IMR-90 (cell line): ENCODE results near the gene NT5C3A. TPM values are rescaled to one million over a fixed set of nuclear protein-coding genes. Genes with fewer than 3 reads are reported as not detected.

ENCODE experiments used
- ATAC-seq: fragments of 200-7000 bp; cut with Tn5 transposase; 2 replicates; pipeline ENCODE4 v1.9.1; 2020; ENCODE audit warnings: low read depth, mild to moderate bottlenecking, moderate library complexity
- BruUV-seq: library from RNA; stranded (reverse); fragments of 400-500 nt; replicated peaks from 2 replicates; lab custom pipeline; 2021; lab: Mats Ljungman, UMichigan
- CTCF ChIA-PET: fragments of 300-600 bp; formaldehyde crosslinking; extraction: SDS; loops from one replicate; lab custom pipeline; 2021; ENCODE audit warnings: antibody characterized with exemption; lab: Yijun Ruan, JAX
- POLR2A ChIA-PET: fragments of 300-600 bp; sonication (Branson Sonifier 250); formaldehyde crosslinking; loops from one replicate; lab custom pipeline; 2022; ENCODE audit warnings: antibody characterized with exemption; ENCODE audit not compliant: unreplicated experiment; lab: Charles Lee
- DNase-seq: peaks from one replicate; pipeline ENCODE4 v3.0.0; 2013
- H2AFZ ChIP-seq: replicated peaks from 2 replicates; pipeline ENCODE3; 2013; ENCODE audit warnings: low read length, mild to moderate bottlenecking; ENCODE audit not compliant: poor library complexity
- H2AK5ac ChIP-seq: 2 replicates; pipeline ENCODE4 v1.6.1; 2013; ENCODE audit warnings: low read depth, low read length, inconsistent platforms
- H2AK9ac ChIP-seq: replicated peaks from 2 replicates; pipeline ENCODE3; 2013; ENCODE audit warnings: mild to moderate bottlenecking, low read depth, low read length, moderate library complexity; ENCODE audit not compliant: poor library complexity
- H2BK120ac ChIP-seq: 2 replicates; pipeline ENCODE4 v1.6.1; 2013; ENCODE audit warnings: low read depth, low read length, inconsistent platforms
- H2BK15ac ChIP-seq: 3 replicates; pipeline ENCODE4 v1.6.1; 2013; ENCODE audit warnings: low read depth, low read length, inconsistent platforms
- H2BK20ac ChIP-seq: 2 replicates; pipeline ENCODE4 v1.6.1; 2013; ENCODE audit warnings: low read depth, mild to moderate bottlenecking, inconsistent platforms, low read length, moderate library complexity
- H2BK5ac ChIP-seq: 2 replicates; pipeline ENCODE4 v1.6.1; 2013; ENCODE audit warnings: mild to moderate bottlenecking, low read depth, low read length, inconsistent platforms; ENCODE audit not compliant: poor library complexity, severe bottlenecking
- H3K14ac ChIP-seq: replicated peaks from 2 replicates; pipeline ENCODE4 v1.6.1; 2013; ENCODE audit warnings: low read depth, low read length, inconsistent platforms
- H3K18ac ChIP-seq: 2 replicates; pipeline ENCODE4 v1.6.1; 2013; ENCODE audit warnings: low read depth, low read length, control low read depth
- H3K23ac ChIP-seq: 2 replicates; pipeline ENCODE4 v1.6.1; 2013; ENCODE audit warnings: low read depth, low read length, inconsistent platforms
- H3K27ac ChIP-seq: 2 replicates; pipeline ENCODE4 v1.5.1; 2013; ENCODE audit warnings: mild to moderate bottlenecking, control low read depth, low read length; ENCODE audit not compliant: insufficient read depth
- H3K27me3 ChIP-seq: 2 replicates; pipeline ENCODE4 v1.6.1; 2013; ENCODE audit warnings: low read length; ENCODE audit not compliant: control insufficient read depth, insufficient read depth
- H3K36me3 ChIP-seq: 2 replicates; pipeline ENCODE4 v1.6.1; 2013; ENCODE audit warnings: low read length, mixed read lengths; ENCODE audit not compliant: control insufficient read depth, insufficient read depth
- H3K4ac ChIP-seq: 2 replicates; pipeline ENCODE4 v1.6.1; 2013; ENCODE audit warnings: low read depth, low read length, inconsistent platforms
- H3K4me1 ChIP-seq: 2 replicates; pipeline ENCODE4 v1.6.1; 2013; ENCODE audit warnings: low read length, mixed read lengths; ENCODE audit not compliant: control insufficient read depth, insufficient read depth
- H3K4me2 ChIP-seq: 2 replicates; pipeline ENCODE4 v1.6.1; 2013; ENCODE audit warnings: low read depth, mild to moderate bottlenecking, control low read depth, low read length, moderate library complexity
- H3K4me3 ChIP-seq: 2 replicates; pipeline ENCODE4 v1.5.1; 2013; ENCODE audit warnings: low read depth, mild to moderate bottlenecking, control low read depth, low read length, moderate library complexity; ENCODE audit not compliant: insufficient read depth
- H3K56ac ChIP-seq: 2 replicates; pipeline ENCODE4 v1.6.1; 2013; ENCODE audit warnings: low read length, inconsistent platforms; ENCODE audit not compliant: insufficient read depth; ENCODE audit errors: extremely low read depth
- H3K79me1 ChIP-seq, 2 experiments: 2 replicates each; pipeline ENCODE4 v1.6.1; 2013; ENCODE audit warnings: low read length in 2 of 2, inconsistent platforms in 1 of 2, low read depth in 1 of 2
- H3K9ac ChIP-seq: 2 replicates; pipeline ENCODE4 v1.6.1; 2013; ENCODE audit warnings: low read depth, low read length, control low read depth
- H3K9me1 ChIP-seq: 2 replicates; pipeline ENCODE4 v1.6.1; 2013; ENCODE audit warnings: low read length, inconsistent platforms; ENCODE audit not compliant: insufficient read depth
- H3K9me3 ChIP-seq: 2 replicates; pipeline ENCODE4 v1.6.1; 2013; ENCODE audit warnings: low read length; ENCODE audit not compliant: control insufficient read depth, insufficient read depth
- H4K20me1 ChIP-seq: 2 replicates; pipeline ENCODE4 v1.6.1; 2013; ENCODE audit warnings: low read length, inconsistent platforms; ENCODE audit not compliant: insufficient read depth
- H4K5ac ChIP-seq: 2 replicates; pipeline ENCODE4 v1.6.1; 2013; ENCODE audit warnings: mild to moderate bottlenecking, low read depth, low read length, control low read depth
- H4K8ac ChIP-seq, 2 experiments: 2 replicates each; pipeline ENCODE4 v1.6.1; 2013; ENCODE audit warnings: low read depth in 2 of 2, low read length in 2 of 2, control low read depth in 1 of 2, inconsistent platforms in 1 of 2
- H4K91ac ChIP-seq: 2 replicates; pipeline ENCODE4 v1.6.1; 2013; ENCODE audit warnings: low read depth, low read length, inconsistent platforms; ENCODE audit not compliant: insufficient read depth
- BHLHE40 ChIP-seq: fragments of 150-350 bp; IDR thresholded peaks from 2 replicates; pipeline ENCODE4 v1.6.1; 2016; ENCODE audit warnings: mild to moderate bottlenecking, low read depth, low read length
- CEBPB ChIP-seq: IDR thresholded peaks from 2 replicates; pipeline ENCODE4 v1.6.1; 2012; ENCODE audit warnings: low read depth, low read length, improper control_type of control experiment
- CHD1 ChIP-seq: IDR thresholded peaks from 2 replicates; pipeline ENCODE4 v1.6.1; 2012; ENCODE audit warnings: low read depth, low read length, improper control_type of control experiment
- FOS ChIP-seq: fragments of 150-350 bp; IDR thresholded peaks from 2 replicates; pipeline ENCODE4 v1.6.1; 2016; ENCODE audit warnings: low read depth, low read length
- MAFK ChIP-seq: IDR thresholded peaks from 2 replicates; pipeline ENCODE4 v1.6.1; 2012; ENCODE audit warnings: low read depth, low read length, improper control_type of control experiment
- MAZ ChIP-seq: IDR thresholded peaks from 2 replicates; pipeline ENCODE4 v1.6.1; 2012; ENCODE audit warnings: low read depth, mild to moderate bottlenecking, low read length, improper control_type of control experiment, moderate library complexity, borderline replicate concordance
- MXI1 ChIP-seq: IDR thresholded peaks from 2 replicates; pipeline ENCODE4 v1.6.1; 2012; ENCODE audit warnings: low read depth, mild to moderate bottlenecking, low read length, moderate library complexity, borderline replicate concordance
- NFE2L2 ChIP-seq: fragments of 150-350 bp; IDR thresholded peaks from 2 replicates; pipeline ENCODE4 v1.6.1; 2016; ENCODE audit warnings: low read depth, mild to moderate bottlenecking, low read length
- POLR2A ChIP-seq: IDR thresholded peaks from 2 replicates; pipeline ENCODE4 v1.6.1; 2012; ENCODE audit warnings: mild to moderate bottlenecking, low read depth, low read length
- RAD21 ChIP-seq: IDR thresholded peaks from 2 replicates; pipeline ENCODE4 v1.6.1; 2012; ENCODE audit warnings: low read length, improper control_type of control experiment
- RCOR1 ChIP-seq: IDR thresholded peaks from 2 replicates; pipeline ENCODE4 v1.6.1; 2012; ENCODE audit warnings: mild to moderate bottlenecking, low read length, improper control_type of control experiment; ENCODE audit not compliant: insufficient replicate concordance
- RFX5 ChIP-seq: IDR thresholded peaks from 2 replicates; pipeline ENCODE4 v1.8.0; 2012; ENCODE audit warnings: low read depth, mild to moderate bottlenecking, low read length, moderate library complexity
- SMC3 ChIP-seq: fragments of 150-350 bp; IDR thresholded peaks from 2 replicates; pipeline ENCODE4 v1.6.1; 2016; ENCODE audit warnings: low read depth, mild to moderate bottlenecking, antibody characterized with exemption, low read length, moderate library complexity
- WGBS, 2 experiments: methylation state at CpG; one replicate each; pipeline versions ENCODE4 v1.1.5 to v1.1.7; 2013; ENCODE audit warnings: missing lambda C conversion rate in 2 of 2; ENCODE audit not compliant: insufficient read length in 1 of 2; ENCODE audit errors: extremely low coverage in 2 of 2; 5-methylcytosine and 5-hydroxymethylcytosine counted together
- dilution Hi-C: fragments of 300-500 bp; cut with HindIII; formaldehyde crosslinking; loops from one replicate; pipeline ENCODE4 v1.14.3; 2018; ENCODE audit warnings: low sequenced_read_pairs; ENCODE audit not compliant: unreplicated experiment
- in situ Hi-C: fragments of 300-500 bp; cut with MboI; formaldehyde crosslinking; loops from 3 replicates; pipeline ENCODE4 v1.14.3; 2019; ENCODE audit warnings: low sequenced_read_pairs, inconsistent platforms, mixed read lengths
- intact Hi-C: fragments of 100-400 bp; cut with micrococcal nuclease; formaldehyde crosslinking; loops from 2 replicates; pipeline ENCODE4 v1.10.0; 2022
- polyA plus RNA-seq, 3 experiments: library from polyadenylated mRNA; depleted of rRNA; stranded (reverse); fragments of >200 nt; gene quantifications; 2 replicates each; pipeline ENCODE4 v1.2.3, GENCODE V29; 2012; ENCODE audit warnings: low replicate concordance in 1 of 3
- total RNA-seq: library from RNA; depleted of rRNA; stranded (reverse); fragments of >200 nt; gene quantifications from 2 replicates; pipeline ENCODE4 v1.2.3, GENCODE V29; 2012
- TF ChIP-seq, protein P1 (sequence below): fragments of 150-350 bp; IDR thresholded peaks from 2 replicates; pipeline ENCODE4 v1.6.1; 2017; ENCODE audit warnings: mild to moderate bottlenecking, antibody characterized with exemption, low read length, low read depth
- TF ChIP-seq, protein P2 (sequence below): conservative IDR thresholded peaks from 2 replicates; pipeline ENCODE4 v1.5.1; 2012; ENCODE audit warnings: mild to moderate bottlenecking, low read depth, low read length, improper control_type of control experiment

The NT5C3A gene
- total and polyA plus RNA-seq, 2 of the 4 experiments (the other 2 are of a cell fraction), result 11.3 to 12.2 TPM

DNA sequence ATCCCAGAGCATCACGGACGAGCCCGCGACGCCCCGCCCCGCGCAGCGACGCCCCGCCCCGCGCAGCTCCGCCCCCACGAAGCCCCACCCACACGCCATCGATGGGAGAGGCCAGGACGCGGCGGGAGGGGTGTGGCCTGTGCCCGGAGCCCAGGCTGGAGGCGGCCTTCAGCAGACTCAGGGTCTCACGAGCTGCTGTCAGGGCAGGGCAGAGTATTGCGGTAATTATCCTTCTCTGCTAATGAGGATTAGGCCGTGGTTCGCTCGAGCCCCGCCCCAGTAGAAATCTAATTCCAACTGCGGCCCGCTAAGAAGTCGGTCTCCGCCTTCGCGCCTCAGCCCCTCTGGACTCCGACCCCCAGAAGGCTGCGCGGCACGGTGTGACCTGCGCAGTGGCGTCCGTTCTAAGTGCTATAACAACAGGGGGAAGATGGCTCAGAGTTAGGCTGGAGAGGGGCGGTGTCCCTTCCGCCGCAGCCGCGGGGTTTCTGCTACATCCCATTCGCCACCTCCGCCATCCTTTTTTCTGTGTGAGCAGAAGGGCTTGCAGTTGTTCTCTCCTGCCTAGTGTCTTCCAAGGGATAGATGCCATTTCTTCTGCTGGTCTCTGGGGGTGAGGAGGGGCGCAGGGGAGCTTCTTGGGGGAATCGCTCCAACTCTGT is 337 bp upstream of the NT5C3A start:
- peak overlapping the region; percentile 91 for H2BK120ac ChIP-seq
- peak overlapping the region; percentile 97 for H3K27ac ChIP-seq
- H2AFZ ChIP-seq, result peak overlapping the region; percentile 95
- peak overlapping the region; percentile 97 for H2BK5ac ChIP-seq
- peaks cover 8 to 32% of the 10 kb centered on the region in 2 experiments; a peak in 3 of 4 replicates for H3K79me1 ChIP-seq
- peak overlapping the region; percentile 97 for H3K4ac ChIP-seq
- peak; percentile 93 for DNase-seq
- peak overlapping the region; percentile 77 for H3K4me2 ChIP-seq
- BruUV-seq, result no TSS peak
- H3K9ac ChIP-seq, result peak overlapping the region; percentile 97
- peak overlapping the region; percentile 72 for H3K4me3 ChIP-seq
- H3K9me1 ChIP-seq, result no peaks in the 10 kb centered on the region
- H3K9me3 ChIP-seq, result no peaks in the 10 kb centered on the region
- H4K20me1 ChIP-seq, result peaks cover 16% of the 10 kb centered on the region; the same call in 1 of the 2 replicates
- peak overlapping the region; percentile 97 for H3K56ac ChIP-seq
- H3K36me3 ChIP-seq, result no peaks in the 10 kb centered on the region; the same call in 1 of the 2 replicates
- intact Hi-C loops (loop anchor here (5.0 kb wide), 1 partner anchor 171 kb away; the partner anchor contains the start of gene KBTBD2), dilution Hi-C loops (no loop called here), in situ Hi-C loops (no loop called here)
- peak; percentile 98 for ATAC-seq
- CTCF ChIA-PET, result interaction anchor here (1.0 kb wide), 2 partner anchors 13 to 46 kb away, joined by 3 read pairs; partner anchors contain the start of gene RP9
- H2BK15ac ChIP-seq, result peak overlapping the region; percentile 88; the same call in 1 of the 3 replicates
- peak overlapping the region; percentile 16; the same call in 1 of the 2 replicates for H2BK20ac ChIP-seq
- H4K91ac ChIP-seq, result peak overlapping the region; percentile 90
- peak overlapping the region; percentile 94 for H3K18ac ChIP-seq
- H2AK9ac ChIP-seq, result peak overlapping the region; percentile 93
- peak overlapping the region; percentile 82 for H3K23ac ChIP-seq
- H4K5ac ChIP-seq, result peak overlapping the region; percentile 93
- WGBS, 2 experiments, result no CpG with 5 or more reads among the region's 50 CpGs
- no peaks in the 10 kb centered on the region for H3K27me3 ChIP-seq
- peak overlapping the region; percentile 86 to 98 for H4K8ac ChIP-seq
- peak overlapping the region; percentile 97 for H3K14ac ChIP-seq
- POLR2A ChIA-PET, result interaction anchor here (1.3 kb wide), 1 partner anchor 10 kb away, joined by 3 read pairs; no protein-coding TSS in a partner anchor
- no peaks in the 10 kb centered on the region for H3K4me1 ChIP-seq
- peak overlapping the region; percentile 48; the same call in 1 of the 2 replicates for H2AK5ac ChIP-seq
- peak; percentile 60; the same call in 1 of the 2 replicates for TF ChIP-seq POLR2A
- TF ChIP-seq BHLHE40, result no peak
- TF ChIP-seq MAZ, result peak; percentile 11; the same call in 1 of the 2 replicates
- TF ChIP-seq MAFK, result no peak
- no peak for TF ChIP-seq RFX5
- TF ChIP-seq NFE2L2, result no peak
- TF ChIP-seq RCOR1, result no peak
- no peak for TF ChIP-seq RAD21
- no peak for TF ChIP-seq CEBPB
- TF ChIP-seq FOS, result no peak
- TF ChIP-seq MXI1, result no peak
- TF ChIP-seq, protein P1, sequence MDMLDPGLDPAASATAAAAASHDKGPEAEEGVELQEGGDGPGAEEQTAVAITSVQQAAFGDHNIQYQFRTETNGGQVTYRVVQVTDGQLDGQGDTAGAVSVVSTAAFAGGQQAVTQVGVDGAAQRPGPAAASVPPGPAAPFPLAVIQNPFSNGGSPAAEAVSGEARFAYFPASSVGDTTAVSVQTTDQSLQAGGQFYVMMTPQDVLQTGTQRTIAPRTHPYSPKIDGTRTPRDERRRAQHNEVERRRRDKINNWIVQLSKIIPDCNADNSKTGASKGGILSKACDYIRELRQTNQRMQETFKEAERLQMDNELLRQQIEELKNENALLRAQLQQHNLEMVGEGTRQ, result no peak; the same call in 1 of the 2 replicates
- TF ChIP-seq, protein P2, sequence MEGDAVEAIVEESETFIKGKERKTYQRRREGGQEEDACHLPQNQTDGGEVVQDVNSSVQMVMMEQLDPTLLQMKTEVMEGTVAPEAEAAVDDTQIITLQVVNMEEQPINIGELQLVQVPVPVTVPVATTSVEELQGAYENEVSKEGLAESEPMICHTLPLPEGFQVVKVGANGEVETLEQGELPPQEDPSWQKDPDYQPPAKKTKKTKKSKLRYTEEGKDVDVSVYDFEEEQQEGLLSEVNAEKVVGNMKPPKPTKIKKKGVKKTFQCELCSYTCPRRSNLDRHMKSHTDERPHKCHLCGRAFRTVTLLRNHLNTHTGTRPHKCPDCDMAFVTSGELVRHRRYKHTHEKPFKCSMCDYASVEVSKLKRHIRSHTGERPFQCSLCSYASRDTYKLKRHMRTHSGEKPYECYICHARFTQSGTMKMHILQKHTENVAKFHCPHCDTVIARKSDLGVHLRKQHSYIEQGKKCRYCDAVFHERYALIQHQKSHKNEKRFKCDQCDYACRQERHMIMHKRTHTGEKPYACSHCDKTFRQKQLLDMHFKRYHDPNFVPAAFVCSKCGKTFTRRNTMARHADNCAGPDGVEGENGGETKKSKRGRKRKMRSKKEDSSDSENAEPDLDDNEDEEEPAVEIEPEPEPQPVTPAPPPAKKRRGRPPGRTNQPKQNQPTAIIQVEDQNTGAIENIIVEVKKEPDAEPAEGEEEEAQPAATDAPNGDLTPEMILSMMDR, result no peak
- TF ChIP-seq CHD1, result no peak
- TF ChIP-seq SMC3, result no peak
